HG03460 (cell line): ENCODE measurements around the gene ARPP21.

ENCODE experiments used
- ATAC-seq: cut with Tn5 transposase; IDR thresholded peaks from one replicate; pipeline ENCODE4 v1.9.1; 2021; ENCODE audit not compliant: unreplicated experiment

Gene ARPP21

DNA sequence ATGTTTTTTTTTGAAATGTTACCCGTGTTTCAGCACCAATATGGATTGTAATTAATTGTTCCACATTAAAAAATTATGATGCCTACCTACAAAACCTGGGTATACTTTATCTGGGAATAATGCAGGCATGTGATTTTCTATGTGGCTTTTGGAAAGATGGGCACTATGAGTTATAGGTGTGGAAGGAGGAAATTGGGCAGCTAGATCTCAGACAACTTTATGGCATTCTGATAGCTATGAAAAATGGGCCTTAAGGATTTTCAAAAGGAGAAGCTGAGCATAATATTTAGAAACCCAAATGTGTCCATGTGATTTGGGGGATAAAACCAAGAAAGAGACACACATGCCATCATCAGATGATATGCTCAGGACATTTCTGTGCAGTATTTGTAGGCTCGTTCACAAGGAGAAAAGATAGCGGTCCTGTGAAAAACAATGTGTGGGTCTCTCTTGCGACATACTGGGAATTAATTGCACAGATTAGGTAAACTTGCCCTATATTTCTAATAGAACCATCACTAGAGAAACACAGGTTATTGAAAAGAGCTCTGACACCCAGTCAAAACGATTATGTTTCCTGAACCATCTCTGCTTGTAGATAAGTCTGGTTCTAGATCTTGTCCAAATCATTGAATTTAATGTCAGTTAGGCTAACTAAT, 35.3 kb downstream of the ARPP21 start:
- no peak for ATAC-seq

DNA sequence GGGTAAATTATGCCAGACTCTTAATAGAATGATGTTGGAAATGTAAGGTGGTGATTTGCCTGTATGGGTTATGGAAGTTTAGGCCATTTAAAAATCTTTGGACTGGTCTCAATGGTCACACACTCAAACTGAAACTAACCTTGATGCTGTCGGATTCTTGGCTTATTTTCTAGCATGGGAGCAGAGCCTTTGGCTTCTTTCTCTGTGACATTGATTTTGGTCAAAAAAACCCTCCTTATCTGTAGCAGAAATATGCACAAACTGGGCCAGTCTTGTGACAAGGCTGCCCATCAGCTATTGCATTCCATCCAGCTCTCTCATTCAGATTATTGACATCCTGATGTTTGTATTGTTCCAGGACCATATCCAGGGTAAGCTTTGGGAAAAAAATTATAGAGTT, 35.9 kb downstream of the ARPP21 start:
- no peak for ATAC-seq

DNA sequence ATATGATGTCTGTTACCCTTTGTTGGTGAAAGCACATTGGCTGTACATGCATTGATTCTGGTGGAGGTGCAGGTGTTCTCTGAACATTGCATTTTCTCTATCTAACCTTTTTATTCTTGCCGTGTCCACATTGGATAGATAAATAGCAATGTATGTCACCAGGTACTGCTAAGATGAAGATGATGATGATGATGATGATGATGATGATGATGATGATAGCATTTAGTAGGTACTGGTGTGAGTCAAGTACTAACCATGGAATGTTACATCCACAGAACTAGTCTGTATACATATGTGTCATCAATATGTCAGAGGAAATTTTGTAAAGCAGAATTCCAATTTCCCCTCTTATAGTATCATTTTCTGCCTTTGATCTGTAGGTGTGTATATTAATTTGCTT, 36.3 kb downstream of the ARPP21 start:
- no peak for ATAC-seq

DNA sequence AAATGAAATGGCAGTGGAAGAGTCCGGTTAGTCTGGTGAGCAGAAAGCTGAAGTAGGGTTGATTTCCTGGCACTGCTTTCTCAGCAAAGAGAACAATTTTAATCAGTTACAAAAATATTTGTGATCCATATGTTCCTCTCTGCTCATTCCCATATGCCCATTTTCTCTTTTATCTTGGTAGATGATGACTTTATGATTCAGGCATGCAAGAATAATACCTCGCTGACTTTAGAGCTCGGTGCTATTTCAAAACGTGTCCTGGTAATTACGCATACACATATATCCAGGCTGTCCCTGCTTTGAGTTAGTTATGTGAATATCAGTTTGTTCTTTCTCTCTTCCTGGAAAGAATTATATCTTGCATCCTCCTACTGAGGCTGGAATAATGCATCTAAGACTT, 38.5 kb downstream of the ARPP21 start:
- ATAC-seq: no peak

DNA sequence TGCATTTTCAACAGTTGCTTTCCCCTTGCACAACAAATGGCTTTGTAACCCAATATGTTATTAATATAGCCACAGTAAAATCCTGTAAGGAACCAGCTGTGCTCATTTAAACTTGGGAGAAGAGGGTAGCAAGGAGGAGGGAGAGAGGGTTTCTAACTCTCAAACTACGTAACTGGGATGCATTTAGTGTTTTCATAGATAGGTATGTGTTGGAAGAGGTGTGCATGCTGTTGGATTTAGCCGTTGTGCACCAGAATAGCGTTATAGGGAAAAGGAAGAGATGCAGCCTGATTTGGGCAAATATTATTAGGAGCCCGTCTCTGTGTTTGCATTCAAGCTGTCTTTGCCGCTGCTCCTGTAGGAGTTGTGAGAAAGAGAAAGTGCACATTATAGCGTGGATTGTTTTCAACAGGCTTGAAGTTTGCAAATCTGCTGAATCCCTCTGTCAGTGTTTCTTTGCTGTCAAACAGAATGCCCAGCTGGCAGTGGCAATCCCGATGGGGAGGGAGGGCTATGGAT, 39.4 kb downstream of the ARPP21 start:
- no peak for ATAC-seq

DNA sequence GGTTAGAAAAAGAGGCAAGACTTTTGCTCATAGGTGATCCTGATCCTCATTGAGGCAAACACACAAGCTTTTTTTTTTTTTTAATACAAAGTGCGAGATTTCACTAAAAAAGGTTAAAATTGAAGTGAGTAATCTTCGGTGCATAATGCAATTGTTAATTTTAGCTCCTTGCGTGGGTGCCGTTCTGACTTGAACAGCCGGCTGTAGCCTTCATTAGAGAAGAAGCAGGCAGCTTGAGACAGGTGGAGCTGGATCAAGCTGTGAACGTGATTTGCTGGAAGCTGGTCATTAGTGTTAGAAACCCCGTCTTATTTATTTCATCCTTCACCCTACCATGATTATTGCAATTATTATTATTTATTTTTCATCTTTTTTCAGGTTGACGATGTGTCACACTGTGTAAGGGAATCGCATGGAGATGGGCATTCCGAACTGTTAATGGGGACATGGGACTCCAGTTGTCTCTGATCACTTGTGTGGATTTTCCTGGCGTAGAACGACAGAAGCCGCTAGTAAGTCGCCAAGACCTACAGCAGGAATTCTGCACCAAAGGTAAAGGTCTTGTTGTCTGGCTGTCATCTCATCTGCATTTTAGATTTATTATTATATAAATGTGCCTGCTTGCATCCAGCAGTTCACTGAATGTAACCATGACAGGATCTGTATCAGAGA, 40.2 kb downstream of the ARPP21 start:
- no peak for ATAC-seq

DNA sequence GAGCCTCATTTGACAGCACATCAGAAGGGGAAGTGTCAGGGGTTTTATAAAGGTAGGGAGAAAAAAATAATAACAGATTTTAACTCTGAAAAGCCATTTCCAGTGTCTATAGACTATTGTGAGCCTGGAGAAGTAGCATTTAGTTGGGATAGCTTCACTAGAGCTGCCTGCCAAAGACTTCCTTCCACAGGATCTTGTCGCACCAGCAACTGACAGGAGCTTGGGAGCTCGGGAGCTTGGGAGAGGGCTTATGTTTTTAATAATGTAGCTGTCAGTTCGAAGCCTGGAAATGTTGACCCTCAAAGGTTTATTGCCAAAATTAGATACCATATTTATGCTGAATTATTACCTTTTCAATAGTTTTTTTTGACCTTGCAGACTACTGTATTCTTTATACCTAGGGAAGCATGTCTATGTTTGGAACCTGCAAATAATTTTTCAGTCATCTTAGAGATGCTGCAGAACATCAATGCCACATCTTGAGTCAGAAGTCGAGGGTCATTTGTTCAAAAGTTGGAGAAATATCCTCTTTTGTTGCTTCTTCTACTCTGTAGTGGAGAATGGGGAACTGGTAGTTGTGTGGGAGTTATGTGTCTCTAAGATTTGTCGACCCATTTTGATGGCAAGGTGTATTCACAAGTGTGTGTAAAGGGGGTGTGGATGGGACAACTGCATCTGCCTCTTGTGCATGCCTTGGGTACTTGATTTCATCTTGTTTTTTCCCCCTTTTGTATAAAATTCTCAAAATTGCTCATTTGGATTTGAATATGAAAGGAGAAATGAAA, 41.7 kb downstream of the ARPP21 start:
- ATAC-seq: no peak

DNA sequence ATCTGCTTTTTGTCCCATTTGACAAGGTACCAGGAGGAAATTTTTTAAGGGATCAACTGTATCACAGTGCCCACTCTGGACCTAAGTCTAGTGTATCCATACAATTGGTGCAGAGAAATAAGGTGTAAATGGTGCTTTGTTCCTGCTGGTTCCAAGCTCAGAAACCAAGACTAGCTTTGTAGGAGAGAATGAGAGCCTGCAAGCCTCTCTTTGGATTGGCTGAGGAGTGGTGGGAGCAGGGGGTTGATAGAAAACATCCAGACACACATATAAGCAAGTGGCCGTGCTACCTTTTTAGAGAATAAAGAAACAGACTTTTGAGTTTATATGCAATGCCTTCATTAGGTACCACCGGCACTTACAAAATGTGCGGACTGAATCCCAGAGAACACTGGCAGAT, 45.8 kb downstream of the ARPP21 start:
- no peak for ATAC-seq

DNA sequence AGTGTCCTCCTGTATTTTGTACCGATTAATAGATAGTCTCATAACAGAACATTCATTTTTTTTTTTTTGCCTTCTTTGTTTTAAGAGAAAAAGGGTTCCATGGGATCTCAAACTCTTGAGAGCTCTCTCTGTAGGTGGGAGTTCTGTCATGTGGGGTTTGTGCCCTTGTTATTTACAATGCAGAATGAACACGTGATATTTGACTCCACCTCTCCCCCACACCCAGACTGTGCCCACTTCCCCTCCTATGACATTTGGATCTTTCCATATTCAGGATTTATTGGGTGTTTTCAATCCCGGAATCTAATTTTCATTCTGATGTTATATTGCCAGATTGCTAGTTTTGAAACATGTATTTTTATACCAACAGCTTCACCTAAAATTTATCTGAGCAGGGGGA, 49.5 kb downstream of the ARPP21 start:
- no peak for ATAC-seq

DNA sequence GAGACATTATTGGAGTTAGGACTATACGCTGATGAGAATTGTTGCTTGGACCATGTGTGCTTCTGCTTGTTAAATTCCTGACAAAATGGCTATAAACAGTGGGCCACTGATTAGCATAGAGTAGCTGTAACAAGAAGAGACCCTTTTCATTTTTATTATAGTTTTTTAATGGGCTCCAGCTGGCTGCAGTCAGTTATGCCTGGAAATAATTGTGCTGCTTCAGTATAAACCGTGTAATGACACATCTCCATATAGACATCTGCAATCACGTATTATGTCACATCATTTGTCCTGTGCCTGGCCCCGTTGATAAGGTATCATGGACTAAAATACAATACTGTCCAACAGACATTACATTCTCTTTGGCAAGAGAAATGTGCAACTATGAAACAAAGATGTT, 50.9 kb downstream of the ARPP21 start:
- no peak for ATAC-seq

DNA sequence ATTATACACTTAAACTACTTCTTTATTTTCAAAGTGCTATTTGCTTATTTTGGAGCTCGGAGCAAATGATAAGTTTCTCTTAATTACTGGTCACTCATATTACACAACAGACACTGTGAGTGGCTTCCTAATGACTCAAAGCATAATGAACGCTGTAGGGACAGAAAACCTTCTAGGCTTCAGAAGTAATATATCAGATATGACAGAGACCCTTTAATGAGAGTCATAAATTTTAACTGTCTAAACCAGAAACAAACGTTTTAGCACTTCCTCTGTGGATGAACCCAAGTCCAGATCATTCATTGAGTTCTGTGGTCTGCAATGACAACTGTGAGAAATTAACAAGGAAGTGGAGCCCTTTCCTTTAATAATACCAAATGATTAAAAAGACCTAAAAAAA, 66.6 kb downstream of the ARPP21 start:
- ATAC-seq: no peak

DNA sequence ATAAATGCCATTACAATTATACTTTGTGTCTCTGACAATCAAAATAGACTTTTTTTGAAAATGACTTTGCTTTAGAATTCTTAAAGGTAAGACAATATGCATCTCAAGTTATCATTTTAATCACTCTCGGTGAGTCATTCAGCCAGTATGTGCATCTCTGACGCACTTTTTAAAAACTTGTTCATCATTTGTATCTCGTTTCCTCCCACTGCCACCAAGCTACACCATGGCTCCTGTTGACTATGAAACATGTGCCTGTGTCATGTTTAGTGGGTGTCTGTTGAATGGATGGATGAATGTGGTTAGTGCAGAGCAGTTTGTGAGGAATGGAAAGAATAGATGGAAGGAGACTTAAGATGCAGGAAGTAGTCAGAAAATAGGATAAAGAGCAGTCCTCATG, 68.6 kb downstream of the ARPP21 start:
- ATAC-seq: no peak

DNA sequence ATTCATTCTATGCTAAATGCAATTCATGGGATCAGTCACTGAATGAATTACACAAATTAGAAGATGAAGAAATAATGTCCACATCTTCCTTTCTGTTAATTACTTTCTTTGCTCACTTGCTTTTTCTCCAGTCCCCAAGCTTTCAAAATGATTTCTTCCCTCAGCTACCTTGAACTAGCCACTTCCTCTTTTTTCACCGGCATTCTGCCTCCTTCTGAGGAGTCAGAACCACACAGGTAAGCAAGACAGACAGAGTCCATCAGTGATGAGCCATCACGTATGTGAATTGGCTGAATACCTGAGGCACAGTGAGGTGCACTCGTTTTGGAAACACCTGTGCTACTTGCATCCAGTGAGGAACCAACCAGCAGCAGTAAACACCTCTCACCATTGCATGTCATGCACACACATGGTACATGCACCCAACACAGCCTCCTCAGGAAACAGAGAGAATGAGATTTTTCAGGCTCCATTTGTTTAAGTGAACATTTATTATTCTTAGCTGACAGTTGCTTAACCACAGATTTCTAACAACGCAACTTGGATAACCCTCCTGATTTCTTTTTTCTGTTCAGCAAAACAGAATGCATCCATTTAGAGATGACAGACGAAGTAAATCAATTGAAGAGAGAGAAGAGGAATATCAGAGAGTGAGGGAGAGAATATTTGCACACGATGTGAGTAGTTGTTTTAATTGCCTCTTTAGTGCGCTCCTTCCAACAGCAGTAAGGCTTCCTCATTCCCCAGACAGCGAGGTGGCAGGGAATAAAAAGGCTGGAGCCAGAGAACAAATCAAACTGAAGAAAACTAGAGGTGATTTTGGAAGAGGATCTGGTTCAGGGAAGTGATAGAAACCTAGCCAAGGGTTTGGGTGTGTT, 69.3 kb downstream of the ARPP21 start:
- ATAC-seq: no peak

DNA sequence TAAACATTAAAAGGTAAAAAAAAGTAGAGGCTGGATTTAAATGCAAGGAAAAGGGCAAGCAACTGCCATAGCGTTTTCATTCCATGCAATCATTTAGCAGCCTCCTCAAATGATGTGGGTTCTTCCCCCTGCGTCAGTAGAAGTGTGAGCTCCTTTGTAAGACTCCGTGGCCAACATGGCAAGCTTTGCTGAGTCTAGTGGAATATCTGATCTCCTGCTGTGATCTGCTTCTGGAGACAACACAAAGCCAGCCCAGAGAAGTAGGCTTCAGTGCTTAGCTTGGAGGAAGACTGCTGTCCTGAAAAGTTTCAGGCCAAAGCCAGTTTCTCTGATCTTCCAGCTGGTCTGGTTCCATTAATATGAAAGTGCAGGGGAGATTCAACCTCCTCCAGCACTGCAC, 70.4 kb downstream of the ARPP21 start:
- ATAC-seq: no peak

DNA sequence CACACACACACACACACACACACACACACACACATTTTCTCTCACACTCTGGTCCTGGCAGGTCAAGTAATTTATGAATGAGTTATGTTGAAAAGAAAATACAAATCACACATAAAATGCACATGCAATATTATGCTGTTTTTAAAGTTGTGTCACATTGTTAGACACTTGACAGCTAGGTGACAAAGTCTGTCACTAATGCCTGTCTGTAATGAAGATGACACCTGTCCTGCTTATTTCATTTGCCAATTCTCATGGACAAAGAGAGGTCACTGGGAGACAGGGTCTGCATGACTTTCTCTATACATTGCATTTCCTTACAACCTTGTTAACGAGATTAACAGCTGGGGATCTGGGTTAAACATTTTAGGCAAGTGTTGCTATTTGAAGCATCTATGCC, 71.2 kb downstream of the ARPP21 start:
- no peak for ATAC-seq

DNA sequence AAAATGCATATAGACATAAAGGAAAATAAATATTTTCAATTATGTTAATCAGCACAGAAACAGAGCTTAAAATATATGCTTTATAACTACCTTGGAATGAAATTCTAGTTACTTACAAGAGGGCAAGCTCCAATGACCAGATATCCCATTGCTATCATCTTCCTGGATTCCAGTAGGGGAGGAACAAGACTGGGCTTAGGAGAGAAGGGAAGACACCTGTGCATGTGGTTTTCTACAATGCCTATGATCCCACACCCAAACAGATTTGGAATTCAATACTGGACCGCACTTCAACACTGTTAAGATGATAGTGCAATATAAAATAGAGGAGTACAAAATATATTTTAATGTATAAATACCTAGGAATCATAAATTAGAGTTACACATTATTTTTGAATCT, 79.6 kb downstream of the ARPP21 start:
- no peak for ATAC-seq

DNA sequence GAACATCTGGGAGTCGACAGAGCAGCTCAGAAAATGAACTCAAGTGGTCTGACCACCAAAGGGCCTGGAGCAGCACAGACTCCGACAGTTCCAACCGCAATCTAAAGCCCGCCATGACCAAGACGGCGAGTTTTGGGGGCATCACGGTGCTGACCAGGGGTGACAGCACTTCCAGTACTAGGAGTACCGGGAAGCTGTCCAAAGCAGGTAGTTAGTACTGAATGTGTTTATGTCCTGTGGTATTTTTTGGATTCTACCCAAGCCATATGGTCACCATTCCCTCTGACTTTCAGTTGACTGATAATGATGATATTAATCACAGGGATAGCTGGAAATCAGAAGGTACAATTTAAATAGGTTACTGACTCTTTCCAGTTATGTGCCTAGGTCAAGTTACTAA, 82.3 kb downstream of the ARPP21 start:
- ATAC-seq: no peak

DNA sequence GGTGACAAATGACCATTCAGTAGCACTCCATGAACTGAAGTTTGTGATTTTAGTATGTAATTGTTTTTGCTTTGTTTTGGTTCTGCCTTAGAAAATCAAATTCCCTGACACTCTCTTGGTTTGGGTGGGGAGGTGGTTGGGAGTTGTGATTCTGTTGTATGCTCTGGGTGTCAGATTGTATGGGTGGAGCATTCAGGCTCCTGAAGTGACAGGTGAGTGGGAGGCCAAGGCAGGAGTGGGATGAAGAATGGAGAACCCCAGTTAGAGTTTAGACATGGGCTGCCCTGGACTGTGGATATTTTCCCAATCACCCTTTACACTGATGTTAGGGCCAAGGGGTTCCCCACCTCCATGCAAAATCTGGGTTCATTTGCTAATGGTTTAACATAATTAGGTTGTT, 83.6 kb downstream of the ARPP21 start:
- ATAC-seq: no peak

DNA sequence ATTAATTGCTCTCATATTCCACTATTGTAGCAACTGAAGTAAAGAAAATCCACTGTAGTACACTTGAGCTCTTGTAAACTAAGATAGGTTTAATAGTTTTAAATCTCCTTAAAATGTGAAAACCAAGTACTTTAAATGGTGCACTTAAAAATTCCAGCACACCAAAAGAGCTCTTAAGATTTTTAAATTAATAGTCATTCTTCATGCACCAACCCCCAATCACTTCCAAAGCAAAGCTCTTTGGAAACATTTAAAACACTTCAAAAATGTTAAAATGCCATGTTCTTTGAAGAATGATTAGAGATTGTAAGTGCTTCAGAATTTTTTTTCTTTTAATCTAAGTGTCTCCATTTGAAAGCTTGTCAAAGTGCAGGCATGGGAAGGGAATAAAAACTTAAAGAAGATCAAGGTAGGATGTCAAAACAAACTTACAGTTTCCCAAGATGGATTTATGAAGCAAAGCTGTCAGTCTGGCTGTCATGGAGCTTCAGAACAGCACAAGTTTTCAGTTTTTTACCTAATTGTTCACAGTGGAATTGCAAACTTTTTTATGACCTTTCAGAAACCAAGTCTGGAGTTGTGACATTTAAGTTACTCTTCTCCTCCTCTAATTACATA, 84.3 kb downstream of the ARPP21 start:
- no peak for ATAC-seq

DNA sequence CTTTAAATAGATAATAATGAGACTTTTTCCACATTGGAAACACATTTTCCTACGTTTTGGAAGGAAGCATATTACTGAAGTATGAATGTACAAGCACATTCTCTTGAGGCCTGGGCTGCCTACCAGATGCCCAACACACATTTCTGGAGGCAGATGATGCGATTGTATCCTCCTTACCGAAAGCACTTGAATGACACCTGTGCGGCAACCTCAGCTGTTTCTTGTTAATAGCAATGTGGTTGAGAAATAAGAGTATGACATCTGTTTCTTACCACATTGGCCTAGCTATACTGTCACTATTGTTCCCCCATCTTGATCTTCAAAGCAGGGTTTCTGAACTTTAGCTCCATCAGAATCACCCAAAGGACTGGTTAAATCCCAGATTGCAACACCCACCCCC, 84.8 kb downstream of the ARPP21 start:
- no peak for ATAC-seq

DNA sequence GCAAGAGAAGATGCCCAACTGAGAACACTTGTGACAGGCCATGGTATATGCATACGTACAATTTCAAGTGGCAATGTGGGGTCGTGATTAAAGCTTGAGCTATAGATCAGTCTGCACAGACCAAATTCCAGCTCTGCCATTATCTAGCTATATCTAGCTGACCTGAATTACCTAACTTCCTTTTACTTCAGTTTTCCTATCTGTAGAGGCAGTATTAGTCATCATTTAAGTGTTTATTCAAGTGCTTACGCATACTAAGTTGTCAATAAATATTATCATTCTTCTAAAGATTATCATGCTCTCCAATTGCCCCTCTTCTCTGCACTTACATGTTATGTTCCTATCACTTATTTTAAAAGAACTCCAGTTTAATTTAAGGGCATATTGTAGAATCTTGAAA, 87.9 kb downstream of the ARPP21 start:
- no peak for ATAC-seq
